Measurements from ENCODE around the gene TMEM117.

GRCh38 chr12:44295958-44296623, 460.2 kb downstream of the TMEM117 start:
- TF ChIP-seq CTCF (IDR thresholded peaks at IDR 0.05) (no peak), POLR2A (IDR thresholded peaks at IDR 0.05) (no peak)

Measured in tibial nerve (tissue), 3 donors.